Osteoblast (primary cell): ENCODE measurements around the gene FKBP1A. TPM values are rescaled to one million over a fixed set of nuclear protein-coding genes. Genes with fewer than 3 reads are reported as not detected.

Source experiments
- DNase-seq: peaks from one replicate; pipeline ENCODE4 v3.0.0; 2011; ENCODE audit warnings: low spot score, mixed read lengths; ENCODE audit not compliant: insufficient read length; ENCODE audit errors: missing footprints
- H2AFZ ChIP-seq: 2 replicates; pipeline ENCODE4 v1.6.0; 2011; ENCODE audit warnings: mild to moderate bottlenecking, low read length
- H3K27ac ChIP-seq: 2 replicates; pipeline ENCODE4 v1.5.1; 2011; ENCODE audit warnings: mild to moderate bottlenecking, low read depth, low read length, moderate library complexity
- H3K27me3 ChIP-seq: 2 replicates; pipeline ENCODE4 v1.6.0; 2012; ENCODE audit warnings: mild to moderate bottlenecking, control low read depth, inconsistent platforms, low read length, moderate library complexity; ENCODE audit not compliant: insufficient read depth
- H3K36me3 ChIP-seq: 2 replicates; pipeline ENCODE4 v1.5.1; 2011; ENCODE audit warnings: mild to moderate bottlenecking, low read length, control low read depth, moderate library complexity; ENCODE audit not compliant: insufficient read depth
- H3K4me1 ChIP-seq: 2 replicates; pipeline ENCODE4 v1.5.1; 2011; ENCODE audit warnings: mild to moderate bottlenecking, low read length, control low read depth, moderate library complexity; ENCODE audit not compliant: insufficient read depth
- H3K4me2 ChIP-seq: 2 replicates; pipeline ENCODE4 v1.6.0; 2011; ENCODE audit warnings: mild to moderate bottlenecking, low read length; ENCODE audit not compliant: insufficient read depth
- H3K4me3 ChIP-seq: fragments of 200-600 bp; sonication (generic); 3 replicates; pipeline ENCODE4 v1.5.1; 2012; ENCODE audit warnings: mild to moderate bottlenecking, low read length, inconsistent platforms; ENCODE audit not compliant: insufficient read depth
- H3K79me2 ChIP-seq: 2 replicates; pipeline ENCODE4 v1.6.0; 2012; ENCODE audit warnings: mild to moderate bottlenecking, low read length, control low read depth, inconsistent platforms; ENCODE audit not compliant: insufficient read depth
- H3K9me3 ChIP-seq: 2 replicates; pipeline ENCODE4 v1.5.1; 2011; ENCODE audit warnings: low read depth, low read length, control low read depth
- H4K20me1 ChIP-seq: 2 replicates; pipeline ENCODE4 v1.6.0; 2012; ENCODE audit warnings: mild to moderate bottlenecking, low read length, control low read depth; ENCODE audit not compliant: insufficient read depth
- total RNA-seq: library from RNA; depleted of rRNA; stranded (reverse); fragments of >200 nt; gene quantifications from 2 replicates; pipeline ENCODE4 v1.2.3, GENCODE V29; 2012
- TF ChIP-seq, protein P1 (sequence below): IDR thresholded peaks from 2 replicates; pipeline ENCODE4 v1.5.1; 2011; ENCODE audit warnings: mild to moderate bottlenecking, low read depth, low read length, moderate library complexity; ENCODE audit errors: extremely low read depth

The FKBP1A gene
- total RNA-seq, 1 donor: 154 TPM

DNA sequence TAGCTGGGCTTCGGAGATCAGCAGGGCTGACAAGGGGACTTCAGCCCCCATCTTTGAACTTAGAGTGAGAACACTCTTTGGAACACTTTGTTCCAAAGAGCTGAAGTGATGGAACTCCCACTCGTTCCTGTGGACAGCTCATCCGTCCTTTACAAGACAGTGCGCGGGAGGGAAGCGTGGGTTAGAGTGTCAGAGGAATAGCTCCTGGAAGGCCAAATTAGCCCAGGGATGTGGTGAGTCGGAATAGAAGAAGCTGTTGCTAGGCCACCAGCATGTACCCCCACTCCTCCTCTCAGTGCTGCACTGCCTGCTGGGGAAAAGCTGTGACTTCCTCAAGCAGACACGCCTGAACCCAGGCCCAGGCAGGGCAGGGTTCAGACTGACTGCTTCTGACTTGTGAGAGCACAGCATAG, 65.6 kb downstream of the FKBP1A start:
- H2AFZ ChIP-seq: peak overlapping the region; percentile 10

DNA sequence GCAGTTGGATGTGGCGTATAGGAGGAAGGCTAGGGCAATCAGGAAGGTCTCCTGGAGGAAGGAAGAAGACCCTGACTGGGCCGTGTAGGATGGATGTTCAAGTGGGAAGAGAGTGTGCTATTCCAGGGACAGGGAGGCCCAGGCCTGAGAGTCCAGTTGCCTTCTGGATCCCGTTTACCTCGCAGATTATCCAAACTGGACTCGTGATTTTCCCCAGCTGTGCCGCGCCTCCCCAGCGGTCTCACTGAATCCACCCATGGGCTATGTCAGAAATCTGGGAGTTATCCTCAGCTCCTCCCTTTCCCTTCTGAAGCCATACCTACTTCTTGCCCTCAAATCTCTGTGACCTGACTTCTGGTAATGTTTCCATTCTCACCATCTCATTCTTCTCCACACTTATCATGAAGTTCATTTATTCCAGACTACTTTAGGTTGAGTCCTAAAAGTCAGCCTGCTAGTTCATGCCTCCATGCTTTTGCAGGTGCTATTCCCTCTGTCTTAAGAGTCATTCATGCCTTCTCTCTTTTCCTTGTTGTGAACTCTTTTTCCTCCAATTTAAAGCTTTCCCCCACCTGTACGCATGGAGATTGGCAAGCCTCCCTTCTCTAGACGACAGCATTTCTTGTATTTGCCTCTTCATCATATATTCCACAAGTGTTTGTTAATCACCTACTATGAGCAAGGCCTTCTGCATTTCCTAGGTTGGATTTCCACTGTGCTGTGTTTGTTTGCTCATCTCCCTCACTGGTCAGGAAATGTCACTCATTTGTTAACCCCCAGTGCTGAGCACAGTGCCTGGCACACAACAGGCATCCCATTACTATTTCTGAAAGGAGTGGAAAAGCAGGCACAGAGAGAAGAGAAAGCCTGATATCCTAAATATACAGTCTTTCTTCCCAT, 66.6 kb downstream of the FKBP1A start:
- peak overlapping the region; percentile 91 for H3K4me3 ChIP-seq
- TF ChIP-seq, protein P1, sequence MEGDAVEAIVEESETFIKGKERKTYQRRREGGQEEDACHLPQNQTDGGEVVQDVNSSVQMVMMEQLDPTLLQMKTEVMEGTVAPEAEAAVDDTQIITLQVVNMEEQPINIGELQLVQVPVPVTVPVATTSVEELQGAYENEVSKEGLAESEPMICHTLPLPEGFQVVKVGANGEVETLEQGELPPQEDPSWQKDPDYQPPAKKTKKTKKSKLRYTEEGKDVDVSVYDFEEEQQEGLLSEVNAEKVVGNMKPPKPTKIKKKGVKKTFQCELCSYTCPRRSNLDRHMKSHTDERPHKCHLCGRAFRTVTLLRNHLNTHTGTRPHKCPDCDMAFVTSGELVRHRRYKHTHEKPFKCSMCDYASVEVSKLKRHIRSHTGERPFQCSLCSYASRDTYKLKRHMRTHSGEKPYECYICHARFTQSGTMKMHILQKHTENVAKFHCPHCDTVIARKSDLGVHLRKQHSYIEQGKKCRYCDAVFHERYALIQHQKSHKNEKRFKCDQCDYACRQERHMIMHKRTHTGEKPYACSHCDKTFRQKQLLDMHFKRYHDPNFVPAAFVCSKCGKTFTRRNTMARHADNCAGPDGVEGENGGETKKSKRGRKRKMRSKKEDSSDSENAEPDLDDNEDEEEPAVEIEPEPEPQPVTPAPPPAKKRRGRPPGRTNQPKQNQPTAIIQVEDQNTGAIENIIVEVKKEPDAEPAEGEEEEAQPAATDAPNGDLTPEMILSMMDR: no peak
- H3K4me2 ChIP-seq: peak overlapping the region; percentile 95
- H3K27me3 ChIP-seq: no peaks in the 10 kb centered on the region
- H4K20me1 ChIP-seq: peaks cover 20% of the 10 kb centered on the region
- DNase-seq: peak; percentile 69
- no peaks in the 10 kb centered on the region for H3K9me3 ChIP-seq
- peaks cover 54% of the 10 kb centered on the region for H3K4me1 ChIP-seq
- no peaks in the 10 kb centered on the region for H3K36me3 ChIP-seq
- peak overlapping the region; percentile 100 for H3K27ac ChIP-seq
- H3K79me2 ChIP-seq: peaks cover 48% of the 10 kb centered on the region
- H2AFZ ChIP-seq: peak overlapping the region; percentile 52

More for the DNA sequence above, 65.6 kb downstream of the FKBP1A start:
- Histone ChIP-seq H3K4me1 (peaks cover 52% of the 10 kb centered on the region), H3K79me2 (peaks cover 58% of the 10 kb centered on the region), H3K27me3 (no peaks in the 10 kb centered on the region), H3K9me3 (no peaks in the 10 kb centered on the region), H4K20me1 (peaks cover 25% of the 10 kb centered on the region), H3K4me3 (peak overlapping the region; percentile 91), H3K4me2 (peak overlapping the region; percentile 95), H3K36me3 (peaks cover under 1% of the 10 kb centered on the region), H3K27ac (peak overlapping the region; percentile 100)
- DNase-seq: peak; percentile 81
- TF ChIP-seq, protein P1: no peak

DNA sequence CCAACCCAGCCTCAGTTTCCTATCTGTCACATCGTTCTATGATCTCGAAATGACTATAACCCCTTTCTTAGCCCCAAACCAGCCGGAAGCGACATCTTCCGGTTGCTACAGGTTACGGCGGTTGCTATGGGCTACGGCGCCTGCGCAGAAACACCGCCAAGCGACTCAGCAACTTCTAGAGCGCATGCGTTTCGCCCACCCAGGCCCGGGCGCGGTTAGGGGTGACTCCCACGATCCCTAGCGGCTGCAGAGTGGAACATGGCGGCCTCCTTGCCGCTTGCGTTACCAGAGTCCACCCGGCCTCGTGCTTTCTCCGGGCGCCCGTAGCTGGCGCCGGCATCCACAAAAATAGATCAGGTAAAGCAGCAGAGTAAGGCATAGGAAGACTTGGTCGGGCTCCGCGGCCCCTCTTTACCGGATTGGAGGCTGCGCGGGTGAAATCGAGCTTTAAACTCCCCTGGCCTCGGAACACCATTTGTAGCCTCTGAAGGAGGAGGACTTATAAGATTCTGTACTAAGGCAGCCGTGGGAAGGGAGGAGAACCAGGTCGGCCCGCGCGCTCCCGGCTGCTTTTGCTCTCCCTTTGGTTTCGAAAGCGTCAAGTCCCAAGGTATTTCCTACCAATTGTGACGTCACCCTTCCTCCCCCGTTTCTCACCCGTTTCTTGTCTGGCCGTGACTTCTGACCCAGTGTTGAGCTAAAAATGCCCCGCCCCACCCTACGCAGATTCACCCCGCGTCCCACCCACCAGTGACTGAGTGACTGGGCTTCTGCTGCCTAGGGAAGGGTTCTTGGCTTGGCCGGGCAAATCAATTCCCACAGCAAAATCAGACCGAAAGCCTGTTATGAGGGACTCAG, 67.5 kb downstream of the FKBP1A start:
- peaks cover 40% of the 10 kb centered on the region for H3K79me2 ChIP-seq
- H3K27me3 ChIP-seq: no peaks in the 10 kb centered on the region
- peaks cover 54% of the 10 kb centered on the region for H3K4me1 ChIP-seq
- TF ChIP-seq, protein P1: no peak
- H3K27ac ChIP-seq: peak overlapping the region; percentile 100
- peaks cover 17% of the 10 kb centered on the region for H4K20me1 ChIP-seq
- H3K9me3 ChIP-seq: no peaks in the 10 kb centered on the region
- H3K36me3 ChIP-seq: no peaks in the 10 kb centered on the region
- H3K4me2 ChIP-seq: peak overlapping the region; percentile 95
- H2AFZ ChIP-seq: peak overlapping the region; percentile 69
- H3K4me3 ChIP-seq: peak overlapping the region; percentile 91
- DNase-seq: peak; percentile 99
